Measurements from ENCODE around the gene EEF1A1.

GRCh38 chr6:73508776-73509175 is 12.1 kb downstream of the EEF1A1 start:
- TF ChIP-seq CTCF (IDR thresholded peaks at IDR 0.05; ENCODE audit: insufficient read depth, low read length, poor library complexity, severe bottlenecking) (no peak), EZH2phosphoT487 (conservative IDR thresholded peaks at IDR 0.05; ENCODE audit: low read length) (no peak)
